Measurements from ENCODE around the gene WRNIP1.

The WRNIP1 gene

GRCh38 chr6:2733324-2733723 lies 31.9 kb upstream of the WRNIP1 start:
- TF ChIP-seq CTCF (conservative IDR thresholded peaks at IDR 0.05), result no peak
- TF ChIP-seq ZFX (IDR thresholded peaks at IDR 0.05), result no peak
- H3K27ac ChIP-seq, result no peak overlapping the region

- no peak overlapping the region for H3K27ac ChIP-seq
- TF ChIP-seq ZFX (IDR thresholded peaks at IDR 0.05) (no peak), CTCF (conservative IDR thresholded peaks at IDR 0.05) (no peak)
Measured at GRCh38 chr6:2733736-2734480, 31.3 kb upstream of the WRNIP1 start.

GRCh38 chr6:2734488-2735166 lies 30.6 kb upstream of the WRNIP1 start:
- no peak overlapping the region for H3K27ac ChIP-seq
- no peak for TF ChIP-seq ZFX (IDR thresholded peaks at IDR 0.05)
- no peak for TF ChIP-seq CTCF (conservative IDR thresholded peaks at IDR 0.05)

- TF ChIP-seq CTCF (conservative IDR thresholded peaks at IDR 0.05) (no peak), ZFX (IDR thresholded peaks at IDR 0.05) (no peak)
Measured at GRCh38 chr6:2737885-2738284, 27.3 kb upstream of the WRNIP1 start.

GRCh38 chr6:2738373-2738979 lies 26.7 kb upstream of the WRNIP1 start:
- no peak overlapping the region for H3K27ac ChIP-seq
- no peak for TF ChIP-seq ZFX (IDR thresholded peaks at IDR 0.05)
- TF ChIP-seq CTCF (conservative IDR thresholded peaks at IDR 0.05), result peak; percentile 83

More at GRCh38 chr6:2737885-2738284, 27.3 kb upstream of the WRNIP1 start:
- H3K27ac ChIP-seq, result no peak overlapping the region

GRCh38 chr6:2739335-2739734 lies 25.9 kb upstream of the WRNIP1 start:
- H3K27ac ChIP-seq, result no peak overlapping the region
- TF ChIP-seq CTCF (conservative IDR thresholded peaks at IDR 0.05) (no peak), ZFX (IDR thresholded peaks at IDR 0.05) (no peak)

- H3K27ac ChIP-seq, result no peak overlapping the region
- TF ChIP-seq CTCF (conservative IDR thresholded peaks at IDR 0.05) (no peak), ZFX (IDR thresholded peaks at IDR 0.05) (no peak)
Measured at GRCh38 chr6:2740581-2740980, 24.6 kb upstream of the WRNIP1 start.

Data from C4-2B (cell line).